Stimulated activated CD8-positive, alpha-beta memory T cell treated with anti-CD3 and anti-CD28 coated beads, Interleukin-7, amount 100 ng/mL, for 48 hours (primary cell): Measurements from ENCODE around the gene STAT3.
"Not testable (repeated sequence)": the region's sequence is repeated elsewhere in the genome, so short reads cannot be mapped to it uniquely, and the experiment has no call there.

Experiments used
- DNase-seq, 2 donors: peaks; one replicate each; pipeline ENCODE4 v3.0.0-alpha.2; 2020; ENCODE audit warnings: low read depth in 1 of 2; ENCODE audit errors: extremely low read depth in 1 of 2

The STAT3 gene

GRCh38 chr17:42388381-42389134 is at the start of gene STAT3:
Gene STAT3 (minus strand): TSS chr17:42388442. CDS start chr17:42348516, 39,926 bp downstream.
- DNase-seq: peak; percentile 100

DNA sequence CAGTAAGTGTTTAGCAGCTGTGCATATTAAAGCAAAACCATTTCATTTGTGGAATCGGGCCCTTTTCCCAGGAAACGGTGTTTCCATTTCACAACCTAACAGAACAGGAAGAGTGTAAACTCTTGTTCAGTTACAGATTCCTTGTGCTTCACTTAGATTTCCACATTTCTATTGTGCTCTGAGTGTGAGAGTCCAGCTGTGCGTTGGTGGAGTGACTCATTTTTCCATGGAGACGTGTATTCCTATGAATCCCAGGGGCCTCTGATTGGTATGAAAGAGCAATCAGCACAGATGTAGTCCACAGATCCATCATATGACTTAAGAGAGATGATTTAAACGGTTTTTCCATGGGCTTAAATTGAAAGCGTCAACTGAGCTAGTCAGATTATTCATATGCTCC is 48.1 kb upstream of the STAT3 start:
- DNase-seq: no peak

DNA sequence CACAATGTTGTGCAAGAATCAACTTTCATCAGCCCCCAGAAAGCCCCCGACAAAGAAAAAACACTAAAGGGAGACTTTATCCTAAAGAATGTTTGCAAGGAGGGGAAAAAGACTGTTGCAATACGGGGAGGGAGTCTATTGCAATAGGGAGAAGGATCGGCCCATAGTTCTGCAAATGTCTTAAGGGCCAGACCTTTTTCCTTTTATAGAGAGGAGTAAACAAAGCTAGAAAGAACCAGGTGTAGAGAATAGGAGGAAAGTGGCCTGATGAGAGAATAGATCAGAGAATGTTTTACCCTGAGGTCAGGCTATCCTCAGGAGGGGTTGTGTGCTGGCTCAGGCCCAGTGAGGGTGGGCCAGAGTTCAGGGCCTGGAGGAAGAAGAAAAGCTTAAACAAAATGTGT is 43.5 kb upstream of the STAT3 start:
- DNase-seq: no peak

- no peak for DNase-seq
Measured at GRCh38 chr17:42429726-42430447, 41.6 kb upstream of the STAT3 start.

DNA sequence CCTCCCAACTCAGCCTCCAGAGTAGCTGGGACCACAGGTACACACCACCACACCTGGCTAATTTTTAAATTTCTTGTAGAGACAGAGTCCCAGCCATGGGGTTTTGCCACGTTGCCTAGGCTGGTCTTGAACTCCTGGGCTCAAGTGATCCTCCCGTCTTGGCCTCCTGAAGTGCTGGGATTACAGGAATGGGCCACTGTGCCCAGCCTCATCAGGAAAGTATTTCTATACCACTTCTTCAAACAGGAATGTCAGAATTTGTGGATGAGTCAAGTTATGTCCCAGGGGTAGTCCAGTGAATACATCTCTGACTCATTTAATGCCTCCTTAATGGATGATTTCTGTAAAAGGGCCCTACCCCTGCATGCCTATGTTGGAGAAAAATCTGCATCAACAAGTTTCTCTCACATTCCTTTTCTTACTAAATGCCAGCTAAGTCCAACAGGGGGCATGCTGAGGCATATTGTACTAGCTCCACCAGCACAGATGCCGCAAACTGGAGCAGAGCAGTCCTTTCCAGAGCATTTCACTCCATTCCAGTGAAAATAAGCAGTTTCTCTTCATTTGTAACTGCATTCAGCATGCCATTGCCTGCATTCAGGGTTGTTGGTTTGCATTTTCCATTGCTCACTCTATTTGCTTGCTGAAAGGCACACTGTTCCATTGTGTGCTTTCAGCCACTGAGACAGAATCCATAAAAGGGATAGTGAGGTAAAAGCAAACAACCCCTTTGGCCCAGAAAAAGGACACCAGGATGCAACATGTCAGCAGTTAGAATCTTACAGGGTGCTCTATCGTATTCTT is 40.1 kb upstream of the STAT3 start:
- no peak for DNase-seq

DNA sequence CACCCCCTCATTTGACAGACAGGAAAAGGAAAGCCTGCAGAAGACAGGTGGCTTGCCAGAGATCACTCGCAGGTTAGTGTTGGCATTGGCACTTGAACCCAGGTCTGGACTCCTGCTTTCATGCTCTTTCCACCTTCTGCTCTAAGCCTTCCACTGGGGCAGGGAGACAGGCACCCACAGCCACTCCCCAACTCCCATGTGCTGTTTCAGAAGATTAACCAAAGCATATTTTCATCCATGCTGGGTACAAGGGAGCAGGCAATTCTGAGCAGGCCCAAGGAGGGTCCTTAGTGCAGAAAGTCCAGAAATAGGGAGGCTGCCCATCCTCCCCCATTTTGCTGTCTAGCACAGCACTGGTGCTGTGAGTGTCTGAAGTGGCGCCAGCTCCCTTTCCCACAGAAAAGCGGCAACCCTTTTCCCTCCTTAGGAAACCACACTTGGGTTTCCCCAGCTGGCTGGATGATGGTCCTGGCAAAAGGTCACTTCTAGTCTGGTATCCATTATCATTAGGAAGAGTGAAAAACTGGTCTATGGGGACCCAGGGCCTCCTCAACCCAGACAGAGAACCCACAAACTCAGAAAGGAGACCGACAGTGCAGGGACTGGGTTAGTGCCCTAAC is 36.9 kb upstream of the STAT3 start:
- no peak for DNase-seq

DNA sequence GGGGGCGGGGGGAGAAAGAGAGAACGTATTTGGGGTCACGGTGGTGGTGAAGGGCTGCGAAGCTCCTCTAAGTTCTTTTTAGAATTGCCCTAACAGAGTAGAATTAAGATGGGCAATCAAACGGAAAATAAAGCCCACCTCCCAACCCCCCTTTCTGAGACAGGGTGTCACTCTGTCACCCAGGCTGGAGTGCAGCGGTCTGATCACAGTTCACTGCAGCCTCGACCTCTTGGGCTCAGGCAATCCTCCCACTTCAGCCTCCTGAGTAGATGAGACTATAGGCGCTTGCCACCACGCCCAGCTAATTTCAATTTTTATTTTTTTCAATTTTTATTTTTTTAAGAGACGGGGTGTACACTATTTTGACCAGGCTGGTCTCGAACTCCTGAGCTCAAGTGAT is 35.5 kb upstream of the STAT3 start:
- no peak for DNase-seq

DNA sequence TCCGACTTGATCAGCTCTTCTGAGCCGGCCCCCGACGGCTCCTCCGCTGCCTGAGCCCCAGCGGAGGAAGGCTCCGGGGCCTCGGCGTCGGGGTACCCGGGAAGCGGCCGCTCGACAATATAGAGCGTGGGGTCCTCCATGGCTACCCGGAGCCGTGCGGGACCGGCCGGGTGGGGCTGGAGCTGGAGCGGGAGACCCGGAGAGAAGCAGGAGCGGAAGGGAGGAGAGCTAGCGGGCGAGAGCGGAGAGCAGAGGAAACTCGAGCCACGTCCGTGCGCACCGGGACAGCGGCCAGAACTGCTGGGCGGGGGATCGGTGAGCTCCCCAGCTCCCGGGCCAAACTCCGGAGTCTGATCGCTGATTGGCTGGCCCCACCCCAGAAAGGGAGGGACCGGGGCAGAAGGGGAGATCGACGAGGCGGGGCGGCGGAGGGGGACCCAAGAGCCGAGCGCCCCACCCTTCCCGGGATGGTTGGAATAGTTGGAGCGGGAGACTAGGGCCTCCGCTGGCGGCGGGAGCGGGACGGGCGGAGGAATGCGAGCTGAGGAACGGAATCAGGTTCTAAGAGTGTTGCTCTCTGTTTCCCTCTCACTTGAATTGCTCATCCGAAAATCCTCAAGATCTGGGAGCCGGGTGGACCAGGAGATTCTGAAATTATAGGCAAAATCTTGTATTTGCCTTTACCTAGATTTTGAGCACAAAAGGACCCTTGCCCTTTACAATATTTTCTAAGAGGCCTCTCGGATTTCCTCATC is 34.9 kb upstream of the STAT3 start, which contains the start of gene CAVIN1:
CAVIN1 (minus strand) TSS at position 299 of the 755 bp plus-strand sequence; CDS start at position 140, 159 bp downstream.
- no peak for DNase-seq

DNA sequence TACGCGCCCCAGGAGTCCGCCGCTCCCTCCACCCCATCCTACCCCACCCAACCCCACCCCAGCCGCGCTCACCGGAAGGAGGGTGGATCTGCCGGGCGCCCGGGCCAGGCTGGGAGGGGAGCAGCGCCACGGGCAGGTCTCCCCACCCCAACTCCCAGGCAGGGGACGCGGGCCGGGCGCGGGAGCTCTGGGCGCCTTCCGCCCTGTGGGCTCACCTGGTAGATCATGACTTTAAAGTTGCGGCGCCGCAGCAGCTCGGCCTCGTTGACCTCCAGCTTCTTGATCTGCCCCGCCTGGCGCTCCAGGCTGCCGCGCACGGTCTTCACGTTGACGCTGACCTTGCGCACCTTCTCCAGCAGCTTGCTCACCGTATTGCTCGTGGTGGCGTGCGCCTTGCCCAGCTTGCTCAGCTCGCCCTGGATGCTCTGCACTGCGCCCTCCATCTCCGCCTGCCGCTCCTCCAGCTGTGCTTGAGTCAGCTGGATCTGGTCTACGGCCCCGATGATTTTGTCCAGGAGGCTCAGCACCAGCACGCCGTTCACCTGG is 34.2 kb upstream of the STAT3 start:
- DNase-seq: no peak

GRCh38 chr17:42421507-42422338 is 33.5 kb upstream of the STAT3 start:
- no peak for DNase-seq

DNA sequence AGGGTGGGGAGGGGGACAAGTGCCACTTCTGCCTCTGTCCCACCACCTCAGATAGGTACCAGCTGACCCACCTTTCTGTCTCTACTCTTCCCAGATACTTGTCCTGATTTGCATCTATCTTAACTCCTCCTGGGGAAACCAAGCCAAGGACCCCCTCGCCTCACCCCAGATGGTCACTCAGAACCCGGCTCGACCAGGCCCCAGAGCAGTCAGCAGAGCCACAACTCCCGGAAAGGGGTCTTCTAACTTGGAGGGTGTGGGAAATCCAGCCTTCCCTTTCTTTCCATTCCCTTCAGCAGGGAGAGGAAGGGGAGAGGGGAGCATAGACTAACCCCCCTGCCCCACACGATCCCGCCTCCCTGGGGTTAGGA is 32.9 kb upstream of the STAT3 start:
- no peak for DNase-seq

DNA sequence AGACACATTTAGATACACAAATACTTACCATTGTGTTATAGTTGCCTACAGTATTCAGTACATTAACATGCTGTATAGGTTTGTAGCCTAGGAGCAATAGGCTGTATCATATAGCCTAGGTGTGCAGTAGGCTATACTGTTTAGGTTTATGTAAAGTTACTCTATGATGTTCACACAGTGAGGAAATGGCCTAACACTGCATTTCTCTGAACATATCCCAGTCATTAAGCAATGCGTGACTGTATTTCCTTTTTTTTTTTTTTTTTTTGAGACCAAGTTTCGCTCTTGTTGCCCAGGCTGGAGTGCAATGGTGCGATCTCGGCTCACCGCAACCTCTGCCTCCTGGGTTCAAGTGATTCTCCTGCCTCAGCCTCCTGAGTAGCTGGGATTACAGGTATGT is 29.7 kb upstream of the STAT3 start:
- not testable (repeated sequence) for DNase-seq

DNA sequence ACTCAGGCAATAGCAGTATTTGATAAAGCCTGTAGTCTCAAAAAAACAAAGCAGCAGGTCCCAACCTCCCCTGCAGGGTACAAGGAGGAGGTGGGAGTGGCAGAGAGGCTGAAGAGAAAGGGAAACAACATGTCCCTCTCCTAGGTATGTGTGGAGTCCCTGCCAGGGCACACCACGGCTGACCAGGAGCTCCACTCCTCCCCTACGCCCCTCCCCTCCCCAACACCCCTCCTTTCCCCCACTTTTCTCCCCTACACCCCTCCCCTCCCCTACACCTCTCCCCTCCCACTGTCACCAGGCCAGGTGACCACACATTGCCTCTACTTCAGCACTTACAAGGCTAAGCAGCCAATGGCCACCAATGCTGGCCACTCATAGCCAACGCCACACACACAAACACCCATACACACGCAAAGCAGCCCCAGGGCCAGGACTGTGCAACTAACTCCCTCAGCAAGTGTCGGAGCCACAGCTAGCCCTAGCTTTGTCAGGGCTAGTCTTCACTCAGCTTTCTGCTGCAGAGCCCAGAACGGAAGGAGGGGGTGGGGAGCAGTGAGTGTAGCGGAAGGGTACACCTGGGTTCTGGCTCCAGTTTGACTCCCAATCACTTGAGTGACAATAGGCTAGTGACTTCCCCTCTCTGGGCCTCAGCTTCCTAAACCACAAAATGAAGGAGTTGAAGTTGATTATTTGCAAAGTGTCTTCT is 26.6 kb upstream of the STAT3 start:
- DNase-seq: no peak

GRCh38 chr17:42413464-42414040 is 25.3 kb upstream of the STAT3 start:
- DNase-seq: no peak

DNA sequence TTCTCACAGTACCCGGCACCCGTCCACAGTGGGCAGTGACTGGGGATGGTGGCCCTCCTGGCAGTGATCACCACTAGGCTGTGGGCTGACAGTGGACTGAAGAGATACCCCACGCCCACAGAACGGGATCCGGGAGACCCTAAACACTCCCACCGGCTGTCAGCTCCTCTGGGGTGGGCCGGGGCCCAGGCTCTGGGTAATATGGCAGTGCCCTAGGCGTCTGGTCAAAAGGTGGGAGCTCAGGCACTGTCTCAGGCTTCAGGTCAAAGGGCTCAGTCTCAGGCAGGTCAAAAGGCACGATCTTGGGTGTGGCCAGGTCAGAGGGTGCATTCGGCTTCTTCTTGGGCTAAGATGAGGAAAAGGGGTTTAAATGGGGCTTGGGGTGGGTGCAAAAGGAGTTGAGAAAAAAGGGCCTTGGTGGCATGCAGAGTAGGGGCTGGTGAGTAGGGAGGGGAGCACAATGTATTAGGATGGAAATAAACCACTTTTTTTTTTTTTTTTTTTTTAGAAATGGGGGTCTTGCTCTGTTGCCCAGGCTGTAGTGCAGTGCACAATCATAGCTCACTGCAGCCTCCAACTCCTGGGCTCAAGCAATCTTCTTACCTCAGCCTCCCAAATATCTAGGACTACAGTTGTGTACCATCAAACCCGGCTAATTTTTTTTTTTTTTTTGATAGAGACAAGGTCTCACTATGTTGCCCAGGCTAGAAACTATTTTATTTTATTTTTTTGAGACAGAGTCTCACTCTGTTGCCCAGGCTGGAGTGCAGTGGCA is 23.9 kb upstream of the STAT3 start:
- no peak for DNase-seq

- no peak for DNase-seq
Measured at GRCh38 chr17:42411361-42411760, 23.1 kb upstream of the STAT3 start.

GRCh38 chr17:42410319-42410685 is 22.1 kb upstream of the STAT3 start:
- no peak for DNase-seq
